A549 treated with AZD2906 at 1 μM for 4 hours (cell line): ENCODE data around the gene PLA2G2C. TPM values are rescaled to one million over a fixed set of nuclear protein-coding genes. Genes with fewer than 3 reads are reported as not detected.

Experiments used
- total RNA-seq: library from RNA; stranded (reverse); fragments of 200-300 nt; extraction: Qiagen RNA extraction; gene quantifications from 5 replicates; pipeline ENCODE4 v1.2.3, GENCODE V29; 2022

Gene PLA2G2C
- total RNA-seq, result not detected in 5 replicates

GRCh38 chr1:20185834-20186782, at the start of gene PLA2G2C, which contains the start of gene UBXN10:
Gene PLA2G2C, minus strand, starts transcription at chr1:20186518. Its CDS starts 9,155 bp downstream, at chr1:20177363.
Gene UBXN10, plus strand, starts transcription at chr1:20186096. Its CDS starts 4,466 bp downstream, at chr1:20190562.

GRCh38 chr1:20138961-20139550, 47.3 kb downstream of the PLA2G2C start, which contains the start of gene PLA2G2F:
Gene PLA2G2F, plus strand, starts transcription at chr1:20139323. Its CDS starts 105 bp downstream, at chr1:20139428.

GRCh38 chr1:20119347-20119746, 67.0 kb downstream of the PLA2G2C start, which contains the start of gene PLA2G2D:
Gene PLA2G2D, minus strand, starts transcription at chr1:20119536. Its CDS starts 38 bp downstream, at chr1:20119498.

Other genes with a start within 250 kb of the PLA2G2C start
- not detected in 5 replicates for gene PLA2G2A, start 206.9 kb downstream of the PLA2G2C start, total RNA-seq
- gene PLA2G5, start 116.3 kb downstream of the PLA2G2C start, total RNA-seq, result not detected in 5 replicates
- gene PLA2G2D, start 67.0 kb downstream of the PLA2G2C start, total RNA-seq, result 0.02 TPM in 1 of 5 replicates, not detected in the others
- not detected in 5 replicates for gene PLA2G2F, start 47.2 kb downstream of the PLA2G2C start, total RNA-seq
- 0.01 TPM in 1 of 5 replicates, not detected in the others for gene UBXN10, start 422 bp downstream of the PLA2G2C start, total RNA-seq
- gene VWA5B1, start 104.4 kb upstream of the PLA2G2C start, total RNA-seq, result not detected in 5 replicates